Activated CD4-positive, CD25-positive, alpha-beta regulatory T cell treated with anti-CD3 and anti-CD28 coated beads, Interleukin-2, amount 50 U/mL, for 72 hours (primary cell): ENCODE data around the gene DYNC1I1.

ENCODE experiments used
- DNase-seq: peaks from one replicate; pipeline ENCODE4 v3.0.0; 2021

Gene DYNC1I1

DNA sequence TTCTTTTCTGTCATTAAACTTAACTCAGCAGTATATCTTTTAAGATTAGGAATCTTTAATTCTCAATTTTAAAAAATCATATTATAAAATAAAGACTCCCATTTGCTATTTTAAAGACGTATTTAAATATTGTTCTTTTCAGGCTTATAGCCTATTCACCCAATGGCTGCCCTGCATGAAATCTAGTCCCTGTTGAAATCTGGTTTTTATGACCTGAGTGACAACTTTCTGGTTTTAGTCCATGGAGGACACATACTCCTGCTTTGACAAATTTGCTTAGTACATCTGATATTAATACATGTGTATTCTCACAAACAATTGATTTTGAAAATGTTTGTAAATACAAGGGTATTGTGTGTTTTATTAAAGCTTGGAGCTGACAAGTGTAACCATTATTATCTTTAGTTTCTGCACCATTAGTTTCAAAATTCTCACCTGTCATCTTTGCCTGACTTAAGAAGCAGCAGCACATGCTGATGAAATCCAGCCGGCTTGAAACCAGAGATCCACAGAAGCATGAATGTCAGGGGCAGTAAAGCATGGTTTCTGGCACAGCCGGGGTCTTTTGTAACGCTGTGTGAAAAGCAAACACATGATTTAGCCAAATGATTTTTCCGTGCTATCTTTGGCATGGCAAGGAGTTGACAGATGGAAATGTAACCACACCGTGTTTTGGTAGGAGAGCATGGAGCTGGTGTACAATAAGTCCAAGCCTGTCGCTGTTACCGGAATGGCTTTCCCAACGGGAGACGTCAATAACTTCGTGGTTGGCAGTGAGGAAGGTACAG lies 262.8 kb downstream of the DYNC1I1 start:
- no peak for DNase-seq

DNA sequence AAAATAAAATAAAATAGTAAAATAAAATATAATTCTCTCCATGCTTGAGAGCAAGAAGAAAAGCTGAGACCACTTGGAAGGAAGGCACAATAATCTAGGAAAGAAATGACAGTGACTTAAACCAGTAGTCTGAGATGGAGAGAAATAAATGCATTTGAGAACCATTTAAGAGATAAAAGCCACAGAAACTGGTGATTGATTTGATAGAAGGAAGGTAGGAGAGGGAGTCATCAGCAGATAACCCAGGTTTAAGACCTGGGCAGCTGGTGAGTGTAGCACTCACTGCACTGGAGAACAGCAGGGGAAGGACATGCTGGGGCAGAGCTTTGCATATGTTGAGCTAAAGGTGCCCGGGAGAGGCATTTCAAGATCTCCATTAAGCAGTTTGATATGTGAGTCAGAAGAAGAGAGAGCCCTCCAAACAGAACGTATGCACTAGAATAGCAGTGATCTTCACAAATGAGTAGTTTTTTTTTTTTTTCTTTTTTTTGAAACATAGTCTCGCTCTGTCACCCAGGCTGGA lies 268.0 kb downstream of the DYNC1I1 start:
- DNase-seq: no peak

DNA sequence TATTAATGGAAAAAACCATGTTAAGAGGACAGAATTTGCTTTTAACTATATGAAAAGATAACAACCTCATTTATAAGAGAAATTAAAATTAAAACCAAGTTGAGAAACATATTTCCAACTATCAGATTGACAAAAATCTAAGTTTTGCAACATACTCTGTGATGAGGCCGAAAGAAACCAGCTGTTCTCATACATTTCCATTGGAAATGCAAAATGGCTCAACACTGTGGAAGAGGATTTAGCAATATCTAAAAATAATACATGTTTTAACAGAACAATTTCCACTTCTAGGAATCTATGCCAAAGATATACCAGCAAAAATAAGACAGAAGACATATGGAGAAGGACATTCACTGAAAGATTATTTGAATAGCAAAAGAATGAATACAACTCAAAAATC lies 268.8 kb downstream of the DYNC1I1 start:
- DNase-seq: no peak

DNA sequence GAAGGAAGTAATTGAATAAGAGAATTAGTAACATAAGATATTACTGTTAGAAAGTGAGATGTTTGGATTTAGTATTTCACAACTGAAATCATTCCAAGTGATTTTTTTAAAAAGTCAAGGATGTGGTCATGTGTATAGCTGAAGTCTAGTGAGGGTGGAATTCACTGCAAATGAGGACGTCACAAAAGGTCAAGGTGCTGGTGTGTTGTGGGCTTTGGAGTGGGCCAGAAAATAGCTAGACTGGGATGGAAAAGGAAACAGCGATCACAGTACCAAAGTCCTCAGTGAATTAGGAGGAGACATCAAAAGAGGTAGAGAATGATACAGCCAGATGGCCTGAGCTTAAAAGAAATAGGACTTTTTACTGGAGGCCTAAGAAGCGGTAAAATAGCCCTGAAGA lies 272.8 kb downstream of the DYNC1I1 start:
- DNase-seq: no peak

DNA sequence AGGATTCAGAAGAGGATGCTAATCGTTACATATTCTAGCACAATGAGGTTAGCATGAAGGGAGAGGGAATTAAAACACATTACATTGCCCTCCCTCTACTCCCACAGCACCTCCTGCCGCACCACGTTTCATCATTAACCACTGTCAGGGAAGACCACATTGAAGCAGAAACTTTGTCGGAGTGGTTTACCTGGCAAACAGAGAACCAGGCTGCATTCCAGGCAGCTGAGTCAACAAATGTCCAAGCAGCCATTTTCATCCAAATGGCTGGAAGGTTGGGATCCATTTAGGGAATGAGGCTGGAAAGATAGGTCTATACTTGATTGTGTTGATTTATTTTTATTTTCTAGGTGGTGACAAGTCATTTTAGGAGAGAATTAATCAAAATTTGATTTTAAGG lies 273.6 kb downstream of the DYNC1I1 start:
- DNase-seq: no peak

DNA sequence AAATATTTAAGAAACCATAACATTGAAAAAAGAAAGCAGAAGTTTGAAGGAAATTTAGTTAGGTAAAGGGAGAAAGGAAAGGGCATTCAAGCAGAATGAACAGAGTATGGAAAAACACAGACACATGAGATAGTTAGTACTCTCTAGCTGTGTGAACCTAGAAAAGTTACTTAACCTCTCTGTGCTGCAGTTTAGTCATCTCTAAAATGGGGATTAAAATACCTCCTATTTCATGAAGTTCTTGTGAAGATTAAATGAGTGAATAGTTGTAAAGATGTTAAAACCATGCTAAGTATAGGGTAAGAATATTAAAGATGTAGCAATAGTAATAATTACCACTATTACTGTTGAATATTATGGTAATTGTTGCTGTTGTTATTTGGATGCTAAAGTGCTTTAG lies 279.9 kb downstream of the DYNC1I1 start:
- no peak for DNase-seq

DNA sequence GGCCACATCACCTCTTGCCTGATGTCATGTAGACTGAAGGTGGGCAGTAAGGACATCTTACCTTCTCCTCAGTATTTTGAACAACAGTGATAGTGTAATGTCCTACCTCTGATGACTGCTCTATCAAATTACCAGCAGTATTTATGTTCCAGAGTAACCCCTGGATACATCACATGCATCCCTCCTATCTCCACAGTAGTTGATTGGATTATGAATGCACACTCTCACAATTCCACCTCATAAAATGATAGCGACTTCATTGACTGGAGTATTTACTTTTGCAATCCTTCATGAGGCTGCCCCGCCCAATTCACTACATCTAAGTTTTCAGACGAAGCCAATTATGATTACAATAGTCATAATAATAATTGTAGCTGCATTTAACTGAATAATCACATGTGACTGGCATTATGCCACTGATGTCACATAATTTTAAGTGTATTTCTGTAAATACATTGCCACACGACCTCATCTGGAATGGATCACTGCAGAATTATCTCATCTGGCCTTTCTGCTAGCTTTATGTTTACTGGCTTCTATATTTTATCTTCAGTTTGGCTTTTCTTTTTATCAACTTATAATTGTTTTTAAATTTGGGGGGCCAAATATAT lies 280.6 kb downstream of the DYNC1I1 start:
- DNase-seq: no peak

DNA sequence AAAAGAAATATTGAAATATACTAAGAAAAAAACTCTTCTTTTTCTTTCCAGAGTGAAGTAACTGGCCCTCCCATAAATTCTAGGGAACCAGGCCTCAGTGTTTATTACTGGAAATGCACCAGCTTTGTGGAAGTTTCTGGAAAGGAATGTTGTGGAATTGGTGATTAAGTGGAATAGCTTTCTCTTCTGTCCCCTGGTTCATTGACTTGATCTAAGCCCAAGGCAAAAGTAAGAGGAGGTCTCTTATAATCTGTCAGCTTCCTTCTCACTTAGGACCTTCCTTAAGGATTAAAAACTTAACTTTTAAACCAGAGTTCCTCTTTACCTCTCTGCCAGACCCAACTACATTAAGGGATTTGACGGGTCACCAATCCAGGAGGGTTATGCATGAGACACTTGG lies 283.4 kb downstream of the DYNC1I1 start:
- no peak for DNase-seq

DNA sequence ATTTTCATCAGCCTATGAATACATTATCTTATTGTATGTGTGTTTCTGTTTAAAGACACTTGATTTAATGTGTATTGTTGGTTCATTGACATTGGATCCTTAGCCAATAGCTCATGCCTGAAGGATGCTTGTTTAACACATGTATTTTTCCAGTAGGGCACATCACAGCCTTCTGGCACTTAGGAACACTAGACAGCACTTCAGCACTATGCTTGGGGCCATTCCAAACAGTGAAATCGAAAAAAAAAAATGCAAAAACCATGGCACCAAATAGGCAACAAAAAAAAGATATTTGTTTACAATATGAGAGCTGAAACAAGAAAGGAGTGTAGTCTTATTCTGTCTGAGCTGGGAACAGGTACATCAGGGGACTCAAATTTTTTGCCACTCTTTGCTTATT lies 286.7 kb downstream of the DYNC1I1 start:
- no peak for DNase-seq

DNA sequence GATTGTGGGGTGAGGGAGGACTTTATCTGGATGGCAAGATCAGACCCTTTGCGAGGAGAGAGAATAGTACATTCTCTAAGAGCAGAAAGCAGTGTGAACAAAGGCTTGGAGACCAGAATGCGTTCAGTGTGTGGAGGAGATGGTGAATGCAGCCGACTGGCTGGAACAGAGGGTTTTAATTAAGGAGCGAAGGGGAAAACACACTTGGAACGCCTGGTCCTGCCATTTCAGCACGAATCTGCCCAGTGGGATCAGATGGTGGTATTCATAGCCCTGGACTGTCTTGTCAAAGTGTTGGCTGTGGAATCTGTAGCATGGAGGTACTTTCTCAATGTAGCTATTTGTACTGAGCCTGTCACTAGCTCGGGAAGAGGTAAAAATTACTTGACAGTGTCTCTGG lies 288.7 kb downstream of the DYNC1I1 start:
- DNase-seq: no peak

DNA sequence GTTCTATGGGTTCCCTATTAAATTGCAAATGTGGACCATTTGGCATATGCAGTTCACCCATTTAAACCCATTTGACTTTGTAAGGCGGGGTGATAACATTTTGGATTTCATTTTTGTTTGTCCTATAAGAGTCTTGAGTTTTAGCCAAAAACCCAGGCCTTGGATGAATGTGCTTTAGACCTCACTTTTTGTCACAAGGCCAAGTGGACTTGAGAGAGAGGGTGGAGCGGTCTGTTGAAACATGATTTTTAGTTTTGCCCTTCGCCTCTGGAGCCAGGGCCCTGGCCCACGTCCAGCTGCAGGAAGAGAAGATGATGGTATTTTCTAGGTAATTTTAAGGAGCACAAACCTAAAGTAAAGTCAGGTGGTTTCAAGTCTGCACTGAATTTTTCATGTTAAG lies 289.5 kb downstream of the DYNC1I1 start:
- no peak for DNase-seq

DNA sequence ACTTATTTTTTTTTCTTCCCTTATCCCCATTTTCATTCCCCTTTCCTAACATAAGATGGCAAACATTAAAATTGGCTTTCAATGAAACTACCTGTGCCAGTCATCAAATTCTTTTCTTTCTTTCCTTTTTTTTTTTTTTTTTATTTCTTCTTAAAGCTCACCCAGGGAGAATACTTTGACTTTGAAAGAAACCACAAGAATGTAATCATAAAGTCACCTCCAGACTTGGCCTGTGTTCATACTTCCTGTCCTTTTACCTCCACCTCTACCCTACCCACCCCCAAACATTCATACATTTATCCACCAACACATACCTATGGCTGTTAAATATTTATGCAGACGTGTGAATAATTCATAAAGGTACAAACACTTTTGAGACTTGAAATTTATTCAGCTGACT lies 295.0 kb downstream of the DYNC1I1 start:
- no peak for DNase-seq

DNA sequence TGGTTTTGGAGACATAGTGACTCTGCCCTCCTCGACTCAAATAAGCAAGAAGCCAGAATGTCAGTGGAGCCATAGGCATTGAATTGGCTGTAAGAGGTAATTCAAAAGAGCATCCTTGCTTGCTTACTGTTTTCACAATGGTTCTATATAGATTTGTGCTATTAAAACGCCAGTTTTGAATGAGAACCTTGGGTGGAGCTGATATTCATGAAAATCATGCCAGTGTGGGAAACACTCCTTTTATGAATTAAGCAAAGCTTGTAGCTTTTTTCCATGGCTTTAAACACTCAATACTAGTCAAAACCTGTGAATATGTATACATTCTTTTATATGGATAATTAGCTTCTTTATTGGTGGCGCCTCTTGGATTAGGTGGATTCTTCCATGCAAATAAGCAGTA lies 297.0 kb downstream of the DYNC1I1 start:
- DNase-seq: no peak

DNA sequence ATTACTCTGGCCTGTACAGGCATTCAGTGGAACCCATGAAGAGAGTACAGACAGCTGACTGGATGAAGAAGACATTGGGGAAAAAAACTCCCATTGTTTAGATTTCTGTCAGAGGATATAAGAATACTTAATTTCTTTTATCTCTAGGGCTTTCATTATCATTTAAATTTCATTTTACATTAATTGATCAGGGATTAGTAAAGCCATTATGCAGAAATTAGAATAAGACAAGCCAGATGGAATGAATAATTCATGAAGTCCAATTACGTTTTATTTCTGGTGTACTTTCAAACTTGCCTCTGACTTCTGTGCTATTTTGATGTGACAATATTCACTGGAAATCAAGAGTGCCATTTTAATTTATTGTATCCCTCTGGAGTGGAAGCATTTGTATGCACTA lies 302.5 kb downstream of the DYNC1I1 start:
- DNase-seq: no peak

DNA sequence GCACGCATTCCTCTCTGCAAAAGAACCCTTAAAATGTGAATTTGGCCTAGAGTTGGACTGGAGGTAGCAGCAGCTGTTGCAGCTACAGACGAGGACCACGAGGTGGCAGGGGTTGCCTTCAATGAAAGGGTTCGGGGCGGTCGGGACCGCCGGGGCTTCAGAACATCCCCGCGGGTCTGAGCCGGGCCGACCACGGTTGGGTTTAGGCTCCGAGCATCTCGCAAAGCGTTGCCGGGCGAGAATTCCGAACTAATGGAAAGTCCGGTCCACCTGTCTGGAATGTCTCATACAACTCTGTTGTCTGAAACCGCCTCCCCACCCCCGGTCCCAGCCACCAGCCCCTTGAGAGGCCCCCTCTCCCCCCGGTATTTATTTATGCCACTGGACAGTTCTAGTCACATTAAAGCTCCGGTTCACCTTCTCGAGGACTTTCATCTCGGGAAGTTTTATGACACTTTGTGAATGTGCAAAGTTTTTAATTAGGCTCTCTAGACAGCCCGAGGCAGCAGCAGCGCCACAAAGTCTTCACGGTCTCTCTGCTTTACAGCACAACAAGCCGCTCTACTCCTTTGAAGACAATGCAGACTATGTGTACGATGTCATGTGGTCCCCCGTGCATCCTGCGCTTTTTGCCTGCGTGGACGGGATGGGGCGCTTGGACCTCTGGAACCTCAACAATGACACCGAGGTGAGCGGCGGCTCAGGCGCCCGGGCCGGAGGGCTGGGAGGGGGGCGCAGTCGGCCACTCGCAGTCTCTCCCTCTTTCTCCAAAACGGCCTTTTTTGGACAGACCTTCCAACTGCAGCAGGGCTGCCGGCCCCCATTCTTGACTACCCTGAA lies 303.4 kb downstream of the DYNC1I1 start:
- peak; percentile 38 for DNase-seq

DNA sequence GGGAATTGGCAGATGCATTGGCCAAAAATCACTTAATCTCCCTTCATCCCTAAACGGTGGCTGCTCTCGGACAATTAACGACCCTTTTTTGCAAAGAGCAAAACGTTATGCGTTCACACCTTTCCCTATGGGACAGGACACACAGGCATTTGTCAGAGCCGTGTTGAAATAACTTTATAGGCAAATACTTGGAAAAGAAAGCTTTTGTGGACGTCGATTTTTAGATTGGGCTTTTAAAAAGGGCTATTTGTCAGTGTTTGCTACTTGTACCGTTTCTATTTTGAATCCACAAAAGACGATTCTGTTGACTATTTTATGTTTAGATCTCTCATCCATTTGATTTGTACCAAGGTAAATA lies 304.0 kb downstream of the DYNC1I1 start:
- DNase-seq: no peak

DNA sequence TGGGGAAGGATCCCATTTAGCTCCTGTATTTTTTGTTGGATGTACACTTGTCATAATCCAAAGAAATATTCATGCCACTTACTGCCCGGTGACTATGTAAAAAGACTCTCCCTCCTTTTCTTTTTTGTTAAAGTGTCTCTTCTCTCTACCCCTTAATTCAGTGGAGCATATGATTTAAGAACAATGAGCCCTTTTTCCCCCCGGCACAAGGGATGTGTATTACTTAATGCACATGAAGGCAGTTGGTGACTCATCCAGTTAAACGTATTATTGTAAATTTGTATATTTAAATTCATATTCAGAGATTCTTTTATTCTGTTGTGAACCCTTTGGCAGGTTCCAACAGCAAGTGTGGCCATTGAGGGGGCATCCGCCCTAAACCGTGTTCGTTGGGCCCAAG lies 307.7 kb downstream of the DYNC1I1 start:
- DNase-seq: no peak

DNA sequence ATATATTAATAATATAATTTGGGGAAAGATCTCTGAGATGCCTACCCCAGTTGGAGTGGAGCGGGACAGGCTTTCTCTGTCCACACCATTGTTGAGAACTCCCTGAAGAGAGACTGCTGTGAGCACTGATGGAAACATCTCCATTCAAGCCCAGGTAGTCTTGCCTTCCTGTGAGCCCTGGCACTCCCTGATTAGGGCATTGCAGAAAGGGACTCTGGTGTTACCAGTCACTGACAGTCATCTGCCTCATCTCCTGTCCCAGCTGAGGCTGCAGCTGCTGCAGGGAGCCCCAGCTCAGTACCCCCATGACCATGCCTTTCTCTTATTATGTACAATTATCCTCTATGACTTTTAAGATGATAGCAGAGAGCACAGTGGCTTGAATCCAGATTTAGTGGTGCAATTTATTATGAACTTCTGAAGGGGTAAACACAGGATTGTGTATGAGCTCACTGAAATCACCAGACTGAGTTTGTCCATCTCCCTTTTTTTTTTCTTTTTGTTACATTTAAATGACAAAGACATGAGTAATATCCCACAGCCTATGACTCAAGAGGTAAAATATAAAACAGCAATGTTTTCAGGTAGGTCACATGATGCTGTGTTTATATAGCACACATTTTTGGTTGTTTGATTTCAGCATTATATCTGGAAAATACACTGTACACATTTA lies 312.7 kb downstream of the DYNC1I1 start:
- no peak for DNase-seq

DNA sequence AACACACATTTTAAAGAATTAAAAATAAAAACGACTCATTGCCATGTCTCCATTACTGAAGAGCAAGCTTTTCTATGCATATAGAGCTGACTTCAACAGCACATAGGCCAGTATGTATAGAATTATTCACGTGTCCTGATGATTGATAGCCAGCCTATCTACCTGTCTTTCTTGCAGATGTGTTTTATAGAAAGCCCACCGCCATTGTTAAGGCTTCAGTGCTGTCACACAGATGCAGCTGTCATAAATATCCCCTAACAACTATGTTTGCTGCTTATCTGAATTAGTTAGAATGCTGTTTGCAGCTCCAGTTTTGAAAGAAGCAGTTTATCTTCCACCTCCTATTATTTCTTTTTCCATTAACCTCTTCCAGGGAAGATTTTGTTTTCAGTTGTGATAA lies 313.6 kb downstream of the DYNC1I1 start:
- no peak for DNase-seq

DNA sequence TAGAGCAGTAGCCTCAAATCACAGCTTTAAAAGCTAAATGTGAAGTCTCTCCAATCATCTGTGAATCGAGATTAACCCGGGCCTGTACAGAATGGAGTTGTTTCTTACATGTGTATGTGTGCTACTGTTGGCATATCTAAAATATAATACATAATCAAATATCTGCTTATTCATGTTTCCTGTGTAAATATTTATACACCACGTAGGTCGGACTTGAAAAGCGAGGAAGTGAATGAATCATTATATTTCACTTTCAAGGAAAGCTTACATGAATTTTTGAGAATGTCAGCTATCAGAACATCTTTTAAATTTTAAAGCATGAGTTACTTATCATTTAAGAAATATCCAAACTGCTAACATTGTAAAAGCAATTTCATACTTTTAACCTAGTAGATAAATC lies 316.2 kb downstream of the DYNC1I1 start:
- no peak for DNase-seq

DNA sequence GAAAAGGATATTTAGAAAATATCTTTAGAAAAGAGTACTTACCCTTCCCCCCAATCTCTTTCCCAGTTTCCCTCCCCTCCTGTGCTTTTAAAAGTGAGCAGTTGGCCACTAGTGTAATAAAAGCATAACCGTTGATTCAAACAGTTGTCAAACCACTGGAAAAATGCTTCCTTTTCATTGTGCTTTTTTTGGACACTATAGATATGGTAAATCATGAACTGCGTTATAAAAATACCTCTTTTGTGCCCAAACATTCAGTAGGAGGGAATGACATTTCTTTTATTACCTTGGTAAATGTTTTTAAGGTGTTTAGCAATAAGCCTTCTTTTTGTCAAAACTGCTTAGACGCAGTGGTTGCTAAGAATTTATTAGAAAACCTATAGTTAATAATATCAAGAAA lies 317.2 kb downstream of the DYNC1I1 start:
- no peak for DNase-seq

DNA sequence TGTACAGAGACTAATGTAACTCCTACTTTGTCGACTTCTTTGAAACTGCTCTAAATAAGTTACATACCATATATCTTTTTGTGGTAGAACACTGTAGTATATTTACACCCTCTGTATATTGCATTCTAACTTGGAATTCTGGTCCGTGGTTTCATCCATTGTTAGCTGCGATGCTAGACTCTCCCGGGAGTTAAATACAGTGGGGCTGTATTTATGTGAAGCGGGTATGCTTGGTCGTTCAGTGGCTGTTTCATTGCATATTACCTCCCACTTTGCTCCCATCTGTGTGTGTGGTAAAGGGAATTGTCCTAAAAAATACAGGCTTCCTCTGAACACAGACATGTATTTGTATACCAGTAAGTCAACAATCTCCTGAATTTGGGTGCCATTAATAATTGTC lies 318.4 kb downstream of the DYNC1I1 start:
- no peak for DNase-seq

DNA sequence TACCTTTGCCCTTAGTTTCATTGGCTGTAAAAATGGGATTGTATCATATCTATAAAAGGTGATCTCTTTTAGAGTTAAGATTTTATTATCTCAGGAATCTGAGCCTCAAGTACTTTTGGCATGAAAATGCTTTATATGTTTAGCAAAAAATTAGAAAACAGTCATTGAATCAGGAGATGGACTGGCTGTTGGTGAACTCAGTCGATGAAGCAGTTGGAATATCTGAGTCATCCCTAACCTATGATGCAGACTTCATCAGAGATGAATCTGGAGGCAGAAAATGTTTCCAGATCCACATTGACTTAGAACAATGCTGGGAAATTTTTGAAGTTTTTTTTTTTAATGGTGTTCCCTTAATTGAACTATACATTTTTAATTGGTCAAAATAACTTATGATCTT lies 321.1 kb downstream of the DYNC1I1 start:
- DNase-seq: no peak
